GM18502 (cell line): ENCODE measurements around the gene PPFIA1.

Experiments
- ATAC-seq: cut with Tn5 transposase; IDR thresholded peaks from one replicate; pipeline ENCODE4 v1.9.1; 2021; ENCODE audit warnings: mild to moderate bottlenecking; ENCODE audit not compliant: unreplicated experiment, poor library complexity

The PPFIA1 gene

GRCh38 chr11:70270104-70270876 is at the start of gene PPFIA1:
PPFIA1 (plus strand) TSS chr11:70270690; CDS start chr11:70272173, 1,483 bp downstream.
- peak; percentile 93 for ATAC-seq

- ATAC-seq, result no peak
Observed at GRCh38 chr11:70220920-70221319, 49.6 kb upstream of the PPFIA1 start.

GRCh38 chr11:70225681-70226177 is 44.8 kb upstream of the PPFIA1 start:
- no peak for ATAC-seq

- no peak for ATAC-seq
Observed at GRCh38 chr11:70226183-70226582, 44.3 kb upstream of the PPFIA1 start.

GRCh38 chr11:70226967-70227366 is 43.5 kb upstream of the PPFIA1 start:
- no peak for ATAC-seq

GRCh38 chr11:70229737-70230136 is 40.8 kb upstream of the PPFIA1 start:
- ATAC-seq, result no peak

GRCh38 chr11:70230151-70230839 is 40.2 kb upstream of the PPFIA1 start:
- ATAC-seq, result no peak

- ATAC-seq, result no peak
Observed at GRCh38 chr11:70230840-70231710, 39.4 kb upstream of the PPFIA1 start.

GRCh38 chr11:70233034-70233433 is 37.5 kb upstream of the PPFIA1 start:
- ATAC-seq, result no peak

- no peak for ATAC-seq
Observed at GRCh38 chr11:70233511-70233934, 37.0 kb upstream of the PPFIA1 start.

- no peak for ATAC-seq
Observed at GRCh38 chr11:70233962-70234361, 36.5 kb upstream of the PPFIA1 start.

GRCh38 chr11:70240337-70240736 is 30.2 kb upstream of the PPFIA1 start:
- no peak for ATAC-seq

- ATAC-seq, result no peak
Observed at GRCh38 chr11:70241709-70242108, 28.8 kb upstream of the PPFIA1 start.

- no peak for ATAC-seq
Observed at GRCh38 chr11:70242885-70243284, 27.6 kb upstream of the PPFIA1 start.

- no peak for ATAC-seq
Observed at GRCh38 chr11:70243912-70244652, 26.4 kb upstream of the PPFIA1 start.

- ATAC-seq, result no peak
Observed at GRCh38 chr11:70244698-70245097, 25.8 kb upstream of the PPFIA1 start.

- ATAC-seq, result no peak
Observed at GRCh38 chr11:70246196-70246595, 24.3 kb upstream of the PPFIA1 start.

- ATAC-seq, result no peak
Observed at GRCh38 chr11:70247042-70247709, 23.3 kb upstream of the PPFIA1 start.

GRCh38 chr11:70247710-70248072 is 22.8 kb upstream of the PPFIA1 start:
- ATAC-seq, result no peak
